Activated CD8-positive, alpha-beta memory T cell treated with anti-CD3 and anti-CD28 coated beads, Interleukin-2, amount 50 U/mL, for 24 hours (primary cell): ENCODE measurements around the gene MEA1.
"Not testable (repeated sequence)": the region's sequence is repeated elsewhere in the genome, so short reads cannot be mapped to it uniquely, and the experiment has no call there.

Experiments used
- DNase-seq: peaks from one replicate; pipeline ENCODE4 v3.0.0-alpha.2; 2020; ENCODE audit errors: extremely low read depth

Gene MEA1

GRCh38 chr6:43009124-43009523, 4.6 kb downstream of the MEA1 start:
- DNase-seq, result no peak

GRCh38 chr6:43007126-43007525, 6.6 kb downstream of the MEA1 start:
- DNase-seq, result no peak

GRCh38 chr6:43006251-43006650, 7.5 kb downstream of the MEA1 start:
- DNase-seq, result no peak

GRCh38 chr6:43005844-43006243, 7.9 kb downstream of the MEA1 start:
- DNase-seq, result no peak

- no peak for DNase-seq
These were observed 11.9 kb downstream of the MEA1 start for GRCh38 chr6:43001843-43002242.

- not testable (repeated sequence) for DNase-seq
These were observed 15.5 kb downstream of the MEA1 start for GRCh38 chr6:42998205-42998604.

GRCh38 chr6:42996513-42996912, 17.2 kb downstream of the MEA1 start:
- no peak for DNase-seq

GRCh38 chr6:42993445-42993844, 20.3 kb downstream of the MEA1 start:
- no peak for DNase-seq

GRCh38 chr6:42989923-42990322, 23.8 kb downstream of the MEA1 start:
- no peak for DNase-seq

- no peak for DNase-seq
These were observed 25.2 kb downstream of the MEA1 start for GRCh38 chr6:42988486-42989020.

GRCh38 chr6:42987533-42988451, 26.0 kb downstream of the MEA1 start:
- no peak for DNase-seq

GRCh38 chr6:42984924-42985475, 28.7 kb downstream of the MEA1 start:
- DNase-seq, result no peak

GRCh38 chr6:42984001-42984923, 29.5 kb downstream of the MEA1 start, which contains the start of gene PPP2R5D:
PPP2R5D (plus strand) TSS chr6:42984570; CDS start chr6:42984678, 108 bp downstream.
- peak; percentile 94 for DNase-seq

- DNase-seq, result no peak
These were observed 31.9 kb downstream of the MEA1 start for GRCh38 chr6:42981836-42982235.

GRCh38 chr6:42979523-42980177, 34.1 kb downstream of the MEA1 start:
- no peak for DNase-seq

- DNase-seq, result peak; percentile 89
These were observed 34.8 kb downstream of the MEA1 start, which contains the start of gene PEX6 for GRCh38 chr6:42978839-42979522. PEX6 (minus strand) TSS chr6:42979181; CDS start chr6:42979150, 31 bp downstream.

GRCh38 chr6:42978487-42978838, 35.3 kb downstream of the MEA1 start:
- DNase-seq, result no peak

- DNase-seq, result no peak
These were observed 38.7 kb downstream of the MEA1 start for GRCh38 chr6:42974919-42975505.

GRCh38 chr6:42973926-42974325, 39.8 kb downstream of the MEA1 start:
- DNase-seq, result no peak

GRCh38 chr6:42971746-42972327, 41.9 kb downstream of the MEA1 start:
- DNase-seq, result no peak
